IMR-90 (cell line): ENCODE data around the gene GABRB1. TPM values are rescaled to one million over a fixed set of nuclear protein-coding genes. Genes with fewer than 3 reads are reported as not detected.

ENCODE experiments used
- ATAC-seq: fragments of 200-7000 bp; cut with Tn5 transposase; 2 replicates; pipeline ENCODE4 v1.9.1; 2020; ENCODE audit warnings: low read depth, mild to moderate bottlenecking, moderate library complexity
- BruUV-seq: library from RNA; stranded (reverse); fragments of 400-500 nt; replicated peaks from 2 replicates; lab custom pipeline; 2021; lab: Mats Ljungman, UMichigan
- CTCF ChIA-PET: fragments of 300-600 bp; formaldehyde crosslinking; extraction: SDS; loops from one replicate; lab custom pipeline; 2021; ENCODE audit warnings: antibody characterized with exemption; lab: Yijun Ruan, JAX
- POLR2A ChIA-PET: fragments of 300-600 bp; sonication (Branson Sonifier 250); formaldehyde crosslinking; loops from one replicate; lab custom pipeline; 2022; ENCODE audit warnings: antibody characterized with exemption; ENCODE audit not compliant: unreplicated experiment; lab: Charles Lee
- DNase-seq: peaks from one replicate; pipeline ENCODE4 v3.0.0; 2013
- H2AFZ ChIP-seq: replicated peaks from 2 replicates; pipeline ENCODE3; 2013; ENCODE audit warnings: low read length, mild to moderate bottlenecking; ENCODE audit not compliant: poor library complexity
- H2AK5ac ChIP-seq: 2 replicates; pipeline ENCODE4 v1.6.1; 2013; ENCODE audit warnings: low read depth, low read length, inconsistent platforms
- H2AK9ac ChIP-seq: replicated peaks from 2 replicates; pipeline ENCODE3; 2013; ENCODE audit warnings: mild to moderate bottlenecking, low read depth, low read length, moderate library complexity; ENCODE audit not compliant: poor library complexity
- H2BK120ac ChIP-seq: 2 replicates; pipeline ENCODE4 v1.6.1; 2013; ENCODE audit warnings: low read depth, low read length, inconsistent platforms
- H2BK15ac ChIP-seq: 3 replicates; pipeline ENCODE4 v1.6.1; 2013; ENCODE audit warnings: low read depth, low read length, inconsistent platforms
- H2BK20ac ChIP-seq: 2 replicates; pipeline ENCODE4 v1.6.1; 2013; ENCODE audit warnings: low read depth, mild to moderate bottlenecking, inconsistent platforms, low read length, moderate library complexity
- H2BK5ac ChIP-seq: 2 replicates; pipeline ENCODE4 v1.6.1; 2013; ENCODE audit warnings: mild to moderate bottlenecking, low read depth, low read length, inconsistent platforms; ENCODE audit not compliant: poor library complexity, severe bottlenecking
- H3K14ac ChIP-seq: replicated peaks from 2 replicates; pipeline ENCODE4 v1.6.1; 2013; ENCODE audit warnings: low read depth, low read length, inconsistent platforms
- H3K18ac ChIP-seq: 2 replicates; pipeline ENCODE4 v1.6.1; 2013; ENCODE audit warnings: low read depth, low read length, control low read depth
- H3K23ac ChIP-seq: 2 replicates; pipeline ENCODE4 v1.6.1; 2013; ENCODE audit warnings: low read depth, low read length, inconsistent platforms
- H3K27ac ChIP-seq: 2 replicates; pipeline ENCODE4 v1.5.1; 2013; ENCODE audit warnings: mild to moderate bottlenecking, control low read depth, low read length; ENCODE audit not compliant: insufficient read depth
- H3K27me3 ChIP-seq: 2 replicates; pipeline ENCODE4 v1.6.1; 2013; ENCODE audit warnings: low read length; ENCODE audit not compliant: control insufficient read depth, insufficient read depth
- H3K36me3 ChIP-seq: 2 replicates; pipeline ENCODE4 v1.6.1; 2013; ENCODE audit warnings: low read length, mixed read lengths; ENCODE audit not compliant: control insufficient read depth, insufficient read depth
- H3K4ac ChIP-seq: 2 replicates; pipeline ENCODE4 v1.6.1; 2013; ENCODE audit warnings: low read depth, low read length, inconsistent platforms
- H3K4me1 ChIP-seq: 2 replicates; pipeline ENCODE4 v1.6.1; 2013; ENCODE audit warnings: low read length, mixed read lengths; ENCODE audit not compliant: control insufficient read depth, insufficient read depth
- H3K4me2 ChIP-seq: 2 replicates; pipeline ENCODE4 v1.6.1; 2013; ENCODE audit warnings: low read depth, mild to moderate bottlenecking, control low read depth, low read length, moderate library complexity
- H3K4me3 ChIP-seq: 2 replicates; pipeline ENCODE4 v1.5.1; 2013; ENCODE audit warnings: low read depth, mild to moderate bottlenecking, control low read depth, low read length, moderate library complexity; ENCODE audit not compliant: insufficient read depth
- H3K56ac ChIP-seq: 2 replicates; pipeline ENCODE4 v1.6.1; 2013; ENCODE audit warnings: low read length, inconsistent platforms; ENCODE audit not compliant: insufficient read depth; ENCODE audit errors: extremely low read depth
- H3K79me1 ChIP-seq, 2 experiments: 2 replicates each; pipeline ENCODE4 v1.6.1; 2013; ENCODE audit warnings: low read length in 2 of 2, inconsistent platforms in 1 of 2, low read depth in 1 of 2
- H3K9ac ChIP-seq: 2 replicates; pipeline ENCODE4 v1.6.1; 2013; ENCODE audit warnings: low read depth, low read length, control low read depth
- H3K9me1 ChIP-seq: 2 replicates; pipeline ENCODE4 v1.6.1; 2013; ENCODE audit warnings: low read length, inconsistent platforms; ENCODE audit not compliant: insufficient read depth
- H3K9me3 ChIP-seq: 2 replicates; pipeline ENCODE4 v1.6.1; 2013; ENCODE audit warnings: low read length; ENCODE audit not compliant: control insufficient read depth, insufficient read depth
- H4K20me1 ChIP-seq: 2 replicates; pipeline ENCODE4 v1.6.1; 2013; ENCODE audit warnings: low read length, inconsistent platforms; ENCODE audit not compliant: insufficient read depth
- H4K5ac ChIP-seq: 2 replicates; pipeline ENCODE4 v1.6.1; 2013; ENCODE audit warnings: mild to moderate bottlenecking, low read depth, low read length, control low read depth
- H4K8ac ChIP-seq, 2 experiments: 2 replicates each; pipeline ENCODE4 v1.6.1; 2013; ENCODE audit warnings: low read depth in 2 of 2, low read length in 2 of 2, control low read depth in 1 of 2, inconsistent platforms in 1 of 2
- H4K91ac ChIP-seq: 2 replicates; pipeline ENCODE4 v1.6.1; 2013; ENCODE audit warnings: low read depth, low read length, inconsistent platforms; ENCODE audit not compliant: insufficient read depth
- RCOR1 ChIP-seq: IDR thresholded peaks from 2 replicates; pipeline ENCODE4 v1.6.1; 2012; ENCODE audit warnings: mild to moderate bottlenecking, low read length, improper control_type of control experiment; ENCODE audit not compliant: insufficient replicate concordance
- WGBS, 2 experiments: methylation state at CpG; one replicate each; pipeline versions ENCODE4 v1.1.5 to v1.1.7; 2013; ENCODE audit warnings: missing lambda C conversion rate in 2 of 2; ENCODE audit not compliant: insufficient read length in 1 of 2; ENCODE audit errors: extremely low coverage in 2 of 2; 5-methylcytosine and 5-hydroxymethylcytosine counted together
- dilution Hi-C: fragments of 300-500 bp; cut with HindIII; formaldehyde crosslinking; loops from one replicate; pipeline ENCODE4 v1.14.3; 2018; ENCODE audit warnings: low sequenced_read_pairs; ENCODE audit not compliant: unreplicated experiment
- in situ Hi-C: fragments of 300-500 bp; cut with MboI; formaldehyde crosslinking; loops from 3 replicates; pipeline ENCODE4 v1.14.3; 2019; ENCODE audit warnings: low sequenced_read_pairs, inconsistent platforms, mixed read lengths
- intact Hi-C: fragments of 100-400 bp; cut with micrococcal nuclease; formaldehyde crosslinking; loops from 2 replicates; pipeline ENCODE4 v1.10.0; 2022
- polyA plus RNA-seq, 3 experiments: library from polyadenylated mRNA; depleted of rRNA; stranded (reverse); fragments of >200 nt; gene quantifications; 2 replicates each; pipeline ENCODE4 v1.2.3, GENCODE V29; 2012; ENCODE audit warnings: low replicate concordance in 1 of 3
- total RNA-seq: library from RNA; depleted of rRNA; stranded (reverse); fragments of >200 nt; gene quantifications from 2 replicates; pipeline ENCODE4 v1.2.3, GENCODE V29; 2012

GABRB1 gene
- total and polyA plus RNA-seq, 2 of the 4 experiments (the other 2 are of a cell fraction) = 4.7 to 16.1 TPM

- no TSS peak for BruUV-seq
- Histone ChIP-seq H3K56ac (no peak overlapping the region), H2BK5ac (no peak overlapping the region), H3K27ac (no peak overlapping the region), H4K91ac (no peak overlapping the region), H4K5ac (no peak overlapping the region), H2AK9ac (no peak overlapping the region), H3K23ac (no peak overlapping the region), H4K20me1 (no peaks in the 10 kb centered on the region), H3K9ac (no peak overlapping the region), H3K18ac (no peak overlapping the region), H3K4me2 (no peak overlapping the region), H3K27me3 (no peaks in the 10 kb centered on the region), H3K4me3 (no peak overlapping the region), H4K8ac (no peak overlapping the region), H3K4me1 (no peaks in the 10 kb centered on the region), H2AK5ac (no peak overlapping the region), H3K9me3 (no peaks in the 10 kb centered on the region), H3K9me1 (no peaks in the 10 kb centered on the region; the same call in 1 of the 2 replicates), H3K4ac (no peak overlapping the region), H2BK15ac (no peak overlapping the region), H3K14ac (no peak overlapping the region), H3K36me3 (no peaks in the 10 kb centered on the region), H2BK20ac (no peak overlapping the region), H3K79me1 (no peaks in the 10 kb centered on the region), H2BK120ac (no peak overlapping the region), H2AFZ (no peak overlapping the region)
- no CpG with 5 or more reads among the region's 3 CpGs for WGBS, 2 experiments
- POLR2A ChIA-PET = no interaction called here
- in situ Hi-C loops (no loop called here), intact Hi-C loops (no loop called here), dilution Hi-C loops (no loop called here)
- DNase-seq (no peak), ATAC-seq (no peak)
- CTCF ChIA-PET = no interaction called here
- no peak for TF ChIP-seq RCOR1
These were observed 342.3 kb downstream of the GABRB1 start for GRCh38 chr4:47373709-47374108.
